SK-N-SH (cell line): Measurements from ENCODE around the gene NCKAP5. TPM values are rescaled to one million over a fixed set of nuclear protein-coding genes. Genes with fewer than 3 reads are reported as not detected.

Experiments used
- CTCF ChIA-PET: fragments of 300-600, 350-600 bp; formaldehyde crosslinking; extraction: SDS; loops from one replicate; lab custom pipeline; 2021; lab: Yijun Ruan, JAX
- POLR2A ChIA-PET: fragments of 350-600 bp; sonication (Branson Sonifier 250); formaldehyde crosslinking; extraction: SDS; loops from one replicate; lab custom pipeline; 2020; ENCODE audit warnings: antibody characterized with exemption, inconsistent platforms; lab: Yijun Ruan, JAX
- DNase-seq: peaks from one replicate; pipeline ENCODE4 v3.0.0; 2012
- H2AFZ ChIP-seq: fragments of 200-600 bp; sonication (generic); 2 replicates; pipeline ENCODE4 v1.8.1; 2016; ENCODE audit warnings: antibody characterized with exemption, mild to moderate bottlenecking, low read depth
- H3F3A ChIP-seq: fragments of 200-600 bp; sonication (generic); replicated peaks from 2 replicates; pipeline ENCODE3; 2016; ENCODE audit warnings: antibody characterized with exemption, mild to moderate bottlenecking; ENCODE audit not compliant: insufficient read depth
- H3K27ac ChIP-seq, 2 experiments: fragments of 200-500 bp in 1 of 2; fragments of 200-600 bp in 1 of 2; sonication (Bioruptor generic) in 1 of 2; sonication (generic), shearing (Covaris generic) in 1 of 2; 2 replicates each; pipeline versions ENCODE4 v1.5.1 to v1.6.1; 2014 to 2016; ENCODE audit warnings: low read depth in 2 of 2, inconsistent platforms in 1 of 2, low read length in 1 of 2, mild to moderate bottlenecking in 1 of 2, mixed read lengths in 1 of 2
- H3K27me3 ChIP-seq: fragments of 200-600 bp; sonication (generic), shearing (Covaris generic); 2 replicates; pipeline ENCODE4 v1.6.1; 2016; ENCODE audit warnings: mixed run types; ENCODE audit not compliant: insufficient read depth
- H3K36me3 ChIP-seq, 2 experiments: fragments of 200-500 bp in 1 of 2; fragments of 200-600 bp in 1 of 2; sonication (Bioruptor generic) in 1 of 2; sonication (generic) in 1 of 2; replicated peaks in 1 of 2; 2 replicates each; pipeline versions ENCODE3 to v1.5.1; 2014 to 2016; ENCODE audit warnings: low read length in 1 of 2, mild to moderate bottlenecking in 1 of 2; ENCODE audit not compliant: insufficient read depth in 2 of 2, control insufficient read depth in 1 of 2
- H3K4me1 ChIP-seq, 2 experiments: fragments of 200-500 bp in 1 of 2; fragments of 200-600 bp in 1 of 2; sonication (Bioruptor generic) in 1 of 2; sonication (generic), shearing (Covaris generic) in 1 of 2; 2 replicates each; pipeline versions ENCODE4 v1.5.1 to v1.6.1; 2014 to 2016; ENCODE audit warnings: low read depth in 1 of 2, low read length in 1 of 2, mixed run types in 1 of 2; ENCODE audit not compliant: insufficient read depth in 2 of 2, control insufficient read depth in 1 of 2
- H3K4me2 ChIP-seq: fragments of 200-600 bp; sonication (generic), shearing (Covaris generic); 2 replicates; pipeline ENCODE4 v1.6.1; 2017; ENCODE audit warnings: mixed run types
- H3K4me3 ChIP-seq, 2 experiments: fragments of 200-500 bp in 1 of 2; fragments of 200-600 bp in 1 of 2; sonication (Bioruptor generic) in 1 of 2; sonication (generic), shearing (Covaris generic) in 1 of 2; 2 replicates each; pipeline versions ENCODE4 v1.5.1 to v1.8.1; 2014 to 2016; ENCODE audit warnings: low read depth in 2 of 2, inconsistent platforms in 1 of 2, low read length in 1 of 2, mild to moderate bottlenecking in 1 of 2, mixed read lengths in 1 of 2, moderate library complexity in 1 of 2
- H3K79me2 ChIP-seq: fragments of 200-600 bp; sonication (generic); 2 replicates; pipeline ENCODE4 v1.8.1; 2017; ENCODE audit warnings: mild to moderate bottlenecking; ENCODE audit not compliant: insufficient read depth
- H3K9ac ChIP-seq: fragments of 200-600 bp; sonication (generic); 2 replicates; pipeline ENCODE4 v1.6.1; 2017; ENCODE audit warnings: mixed run types
- H3K9me2 ChIP-seq: fragments of 200-600 bp; sonication (generic); 2 replicates; pipeline ENCODE4 v1.6.1; 2017; ENCODE audit warnings: mixed run types
- H3K9me3 ChIP-seq: fragments of 200-600 bp; sonication (generic); 2 replicates; pipeline ENCODE4 v1.6.1; 2017; ENCODE audit warnings: mixed run types, mild to moderate bottlenecking, moderate library complexity
- H4K20me1 ChIP-seq: fragments of 200-600 bp; sonication (generic); 2 replicates; pipeline ENCODE4 v1.6.1; 2017; ENCODE audit warnings: mild to moderate bottlenecking, mixed run types; ENCODE audit not compliant: insufficient read depth
- EZH2phosphoT487 ChIP-seq: fragments of 200-600 bp; sonication (generic); IDR thresholded peaks from 2 replicates; pipeline ENCODE4 v1.6.1; 2017; ENCODE audit warnings: low read depth, mixed run types, mild to moderate bottlenecking, antibody characterized with exemption, moderate library complexity, borderline replicate concordance
- FOXJ3 ChIP-seq: sonication (generic); formaldehyde crosslinking; IDR thresholded peaks from 2 replicates; pipeline ENCODE4 v1.5.1; 2020; ENCODE audit warnings: mild to moderate bottlenecking, missing genetic modification reagents
- FOXM1 ChIP-seq: IDR thresholded peaks from 2 replicates; pipeline ENCODE4 v1.4.0; 2012; ENCODE audit warnings: low read depth, mild to moderate bottlenecking
- GATA2 ChIP-seq: sonication (generic); formaldehyde crosslinking; IDR thresholded peaks from 2 replicates; pipeline ENCODE4 v1.5.0; 2020; ENCODE audit warnings: mild to moderate bottlenecking, missing genetic modification reagents
- MXI1 ChIP-seq: IDR thresholded peaks from 2 replicates; pipeline ENCODE4 v1.6.1; 2012; ENCODE audit warnings: mild to moderate bottlenecking, low read depth, low read length, improper control_type of control experiment
- NFIC ChIP-seq: IDR thresholded peaks from 2 replicates; pipeline ENCODE4 v1.4.0; 2012; ENCODE audit warnings: borderline replicate concordance
- POLR2AphosphoS5 ChIP-seq: IDR thresholded peaks from 2 replicates; pipeline ENCODE4 v1.6.1; 2012; ENCODE audit warnings: low read depth, low read length
- RFX5 ChIP-seq: IDR thresholded peaks from 2 replicates; pipeline ENCODE4 v1.6.1; 2012; ENCODE audit warnings: mild to moderate bottlenecking, improper control_type of control experiment, low read length
- RXRA ChIP-seq: IDR thresholded peaks from 2 replicates; pipeline ENCODE4 v1.4.0; 2012; ENCODE audit warnings: low read depth, mild to moderate bottlenecking, borderline replicate concordance
- TAF1 ChIP-seq: IDR thresholded peaks from 2 replicates; pipeline ENCODE4 v1.6.1; 2012; ENCODE audit warnings: low read depth, mild to moderate bottlenecking, low read length, moderate library complexity, borderline replicate concordance
- WGBS: methylation state at CpG from one replicate; pipeline ENCODE4 v1.1.6; 2017; ENCODE audit warnings: low lambda C conversion rate; 5-methylcytosine and 5-hydroxymethylcytosine counted together
- polyA plus RNA-seq, 3 experiments: library from polyadenylated mRNA; depleted of rRNA; stranded (reverse); fragments of >200 nt; gene quantifications; 2 replicates each; pipeline ENCODE4 v1.2.3, GENCODE V29; 2012
- TF ChIP-seq, protein P1 (sequence below): IDR thresholded peaks from 2 replicates; pipeline ENCODE4 v1.4.0; 2012; ENCODE audit warnings: low read depth
- TF ChIP-seq, protein P2 (sequence below): IDR thresholded peaks from 2 replicates; pipeline ENCODE4 v1.4.0; 2012; ENCODE audit warnings: low read depth, borderline replicate concordance
- TF ChIP-seq, protein P3 (sequence below): IDR thresholded peaks from 2 replicates; pipeline ENCODE4 v1.6.1; 2012; ENCODE audit warnings: mild to moderate bottlenecking, low read depth, low read length, moderate library complexity
- TF ChIP-seq, protein P4 (sequence below): fragments of 200-600 bp; sonication (generic); IDR thresholded peaks from 2 replicates; pipeline ENCODE4 v1.6.1; 2017; ENCODE audit warnings: antibody characterized with exemption, mild to moderate bottlenecking, moderate library complexity
- TF ChIP-seq, protein P5 (sequence below): IDR thresholded peaks from 2 replicates; pipeline ENCODE4 v1.4.0; 2012; ENCODE audit warnings: low read depth, borderline replicate concordance

NCKAP5 gene
- polyA plus RNA-seq, 1 of the 3 experiments (the other 2 are of a cell fraction): 0.02 TPM

DNA sequence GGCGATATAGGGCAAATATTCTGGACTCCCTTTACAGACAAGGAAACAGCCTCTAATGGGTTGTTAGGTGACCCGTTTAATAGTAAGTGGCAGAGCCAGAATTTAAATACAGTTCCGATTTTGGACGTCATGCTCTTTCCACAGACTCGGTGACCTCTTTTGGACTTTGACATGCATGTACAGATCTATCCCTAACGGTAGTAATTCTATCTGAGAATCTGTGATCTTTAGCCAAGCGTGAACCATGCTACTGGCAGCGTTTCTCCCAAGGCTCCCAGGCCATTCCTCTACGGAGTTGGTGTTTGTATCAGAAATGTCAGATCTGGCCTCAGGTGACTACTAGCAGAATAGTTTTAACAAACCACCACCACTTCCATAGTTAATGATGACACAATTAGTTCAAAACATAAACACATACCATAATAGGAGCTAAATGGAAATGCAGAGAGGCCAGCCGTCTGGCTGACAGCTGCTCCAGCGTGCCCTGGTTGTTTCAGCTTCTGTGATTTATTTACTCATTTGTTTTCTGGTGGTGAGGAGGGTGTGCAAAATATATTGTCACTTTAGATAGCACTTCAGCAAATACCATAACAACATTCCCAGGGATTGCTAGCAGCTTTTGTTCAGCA lies 593.7 kb downstream of the NCKAP5 start:
- Histone ChIP-seq H3K27me3 (no peaks in the 10 kb centered on the region), H3K4me3 (no peak overlapping the region), H3K36me3 (no peaks in the 10 kb centered on the region), H3K9ac (no peak overlapping the region), H3K79me2 (no peaks in the 10 kb centered on the region), H3K4me2 (no peak overlapping the region), H3K4me1 (peaks cover 6 to 7% of the 10 kb centered on the region in 2 experiments; a peak in 2 of 4 replicates), H3K9me2 (no peaks in the 10 kb centered on the region), H3K27ac (no peak overlapping the region), H2AFZ (no peak overlapping the region), H3F3A (no peaks in the 10 kb centered on the region), H4K20me1 (no peaks in the 10 kb centered on the region), H3K9me3 (no peaks in the 10 kb centered on the region)
- no peak for DNase-seq
- TF ChIP-seq, protein P1, sequence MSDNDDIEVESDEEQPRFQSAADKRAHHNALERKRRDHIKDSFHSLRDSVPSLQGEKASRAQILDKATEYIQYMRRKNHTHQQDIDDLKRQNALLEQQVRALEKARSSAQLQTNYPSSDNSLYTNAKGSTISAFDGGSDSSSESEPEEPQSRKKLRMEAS: no peak
- TF ChIP-seq MXI1: no peak
- no peak for TF ChIP-seq RFX5
- TF ChIP-seq, protein P2, sequence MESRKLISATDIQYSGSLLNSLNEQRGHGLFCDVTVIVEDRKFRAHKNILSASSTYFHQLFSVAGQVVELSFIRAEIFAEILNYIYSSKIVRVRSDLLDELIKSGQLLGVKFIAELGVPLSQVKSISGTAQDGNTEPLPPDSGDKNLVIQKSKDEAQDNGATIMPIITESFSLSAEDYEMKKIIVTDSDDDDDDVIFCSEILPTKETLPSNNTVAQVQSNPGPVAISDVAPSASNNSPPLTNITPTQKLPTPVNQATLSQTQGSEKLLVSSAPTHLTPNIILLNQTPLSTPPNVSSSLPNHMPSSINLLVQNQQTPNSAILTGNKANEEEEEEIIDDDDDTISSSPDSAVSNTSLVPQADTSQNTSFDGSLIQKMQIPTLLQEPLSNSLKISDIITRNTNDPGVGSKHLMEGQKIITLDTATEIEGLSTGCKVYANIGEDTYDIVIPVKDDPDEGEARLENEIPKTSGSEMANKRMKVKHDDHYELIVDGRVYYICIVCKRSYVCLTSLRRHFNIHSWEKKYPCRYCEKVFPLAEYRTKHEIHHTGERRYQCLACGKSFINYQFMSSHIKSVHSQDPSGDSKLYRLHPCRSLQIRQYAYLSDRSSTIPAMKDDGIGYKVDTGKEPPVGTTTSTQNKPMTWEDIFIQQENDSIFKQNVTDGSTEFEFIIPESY: no peak
- TF ChIP-seq EZH2phosphoT487: no peak
- TF ChIP-seq GATA2 (CRISPR knock-in tag): no peak
- no peak for TF ChIP-seq NFIC
- TF ChIP-seq, protein P3, sequence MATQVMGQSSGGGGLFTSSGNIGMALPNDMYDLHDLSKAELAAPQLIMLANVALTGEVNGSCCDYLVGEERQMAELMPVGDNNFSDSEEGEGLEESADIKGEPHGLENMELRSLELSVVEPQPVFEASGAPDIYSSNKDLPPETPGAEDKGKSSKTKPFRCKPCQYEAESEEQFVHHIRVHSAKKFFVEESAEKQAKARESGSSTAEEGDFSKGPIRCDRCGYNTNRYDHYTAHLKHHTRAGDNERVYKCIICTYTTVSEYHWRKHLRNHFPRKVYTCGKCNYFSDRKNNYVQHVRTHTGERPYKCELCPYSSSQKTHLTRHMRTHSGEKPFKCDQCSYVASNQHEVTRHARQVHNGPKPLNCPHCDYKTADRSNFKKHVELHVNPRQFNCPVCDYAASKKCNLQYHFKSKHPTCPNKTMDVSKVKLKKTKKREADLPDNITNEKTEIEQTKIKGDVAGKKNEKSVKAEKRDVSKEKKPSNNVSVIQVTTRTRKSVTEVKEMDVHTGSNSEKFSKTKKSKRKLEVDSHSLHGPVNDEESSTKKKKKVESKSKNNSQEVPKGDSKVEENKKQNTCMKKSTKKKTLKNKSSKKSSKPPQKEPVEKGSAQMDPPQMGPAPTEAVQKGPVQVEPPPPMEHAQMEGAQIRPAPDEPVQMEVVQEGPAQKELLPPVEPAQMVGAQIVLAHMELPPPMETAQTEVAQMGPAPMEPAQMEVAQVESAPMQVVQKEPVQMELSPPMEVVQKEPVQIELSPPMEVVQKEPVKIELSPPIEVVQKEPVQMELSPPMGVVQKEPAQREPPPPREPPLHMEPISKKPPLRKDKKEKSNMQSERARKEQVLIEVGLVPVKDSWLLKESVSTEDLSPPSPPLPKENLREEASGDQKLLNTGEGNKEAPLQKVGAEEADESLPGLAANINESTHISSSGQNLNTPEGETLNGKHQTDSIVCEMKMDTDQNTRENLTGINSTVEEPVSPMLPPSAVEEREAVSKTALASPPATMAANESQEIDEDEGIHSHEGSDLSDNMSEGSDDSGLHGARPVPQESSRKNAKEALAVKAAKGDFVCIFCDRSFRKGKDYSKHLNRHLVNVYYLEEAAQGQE: no peak
- TF ChIP-seq FOXM1: no peak
- no peak for TF ChIP-seq POLR2AphosphoS5
- TF ChIP-seq, protein P4, sequence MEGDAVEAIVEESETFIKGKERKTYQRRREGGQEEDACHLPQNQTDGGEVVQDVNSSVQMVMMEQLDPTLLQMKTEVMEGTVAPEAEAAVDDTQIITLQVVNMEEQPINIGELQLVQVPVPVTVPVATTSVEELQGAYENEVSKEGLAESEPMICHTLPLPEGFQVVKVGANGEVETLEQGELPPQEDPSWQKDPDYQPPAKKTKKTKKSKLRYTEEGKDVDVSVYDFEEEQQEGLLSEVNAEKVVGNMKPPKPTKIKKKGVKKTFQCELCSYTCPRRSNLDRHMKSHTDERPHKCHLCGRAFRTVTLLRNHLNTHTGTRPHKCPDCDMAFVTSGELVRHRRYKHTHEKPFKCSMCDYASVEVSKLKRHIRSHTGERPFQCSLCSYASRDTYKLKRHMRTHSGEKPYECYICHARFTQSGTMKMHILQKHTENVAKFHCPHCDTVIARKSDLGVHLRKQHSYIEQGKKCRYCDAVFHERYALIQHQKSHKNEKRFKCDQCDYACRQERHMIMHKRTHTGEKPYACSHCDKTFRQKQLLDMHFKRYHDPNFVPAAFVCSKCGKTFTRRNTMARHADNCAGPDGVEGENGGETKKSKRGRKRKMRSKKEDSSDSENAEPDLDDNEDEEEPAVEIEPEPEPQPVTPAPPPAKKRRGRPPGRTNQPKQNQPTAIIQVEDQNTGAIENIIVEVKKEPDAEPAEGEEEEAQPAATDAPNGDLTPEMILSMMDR: no peak
- TF ChIP-seq FOXJ3 (CRISPR knock-in tag): no peak
- TF ChIP-seq TAF1: no peak
- no peak for TF ChIP-seq RXRA
- TF ChIP-seq, protein P5, sequence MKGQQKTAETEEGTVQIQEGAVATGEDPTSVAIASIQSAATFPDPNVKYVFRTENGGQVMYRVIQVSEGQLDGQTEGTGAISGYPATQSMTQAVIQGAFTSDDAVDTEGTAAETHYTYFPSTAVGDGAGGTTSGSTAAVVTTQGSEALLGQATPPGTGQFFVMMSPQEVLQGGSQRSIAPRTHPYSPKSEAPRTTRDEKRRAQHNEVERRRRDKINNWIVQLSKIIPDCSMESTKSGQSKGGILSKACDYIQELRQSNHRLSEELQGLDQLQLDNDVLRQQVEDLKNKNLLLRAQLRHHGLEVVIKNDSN: no peak
- ChIA-PET CTCF (interaction anchor here (1.1 kb wide), 1 partner anchor 35 kb away, joined by 3 read pairs; no protein-coding TSS in a partner anchor), POLR2A (no interaction called here)
- WGBS: 61% methylated on average over 11 of the region's 11 CpGs
